ENCODE results near the gene PTPMT1.
"Not testable (repeated sequence)": the region's sequence is repeated elsewhere in the genome, so short reads cannot be mapped to it uniquely, and the experiment has no call there.

Gene PTPMT1

GRCh38 chr11:47541070-47541469 is 24.3 kb upstream of the PTPMT1 start:
- in situ Hi-C loops (cut with MboI; ENCODE audit: low pct_unique_long_range_greater_than_20kb, low sequenced_read_pairs), result no loop called here
- no peak for DNase-seq

- in situ Hi-C loops (cut with MboI; ENCODE audit: low pct_unique_long_range_greater_than_20kb, low sequenced_read_pairs), result no loop called here
- DNase-seq, result no peak
Measured at GRCh38 chr11:47545298-47545697, 20.1 kb upstream of the PTPMT1 start.

GRCh38 chr11:47546274-47546673 is 19.1 kb upstream of the PTPMT1 start:
- in situ Hi-C loops (cut with MboI; ENCODE audit: low pct_unique_long_range_greater_than_20kb, low sequenced_read_pairs); DNase-seq: not testable (repeated sequence)

GRCh38 chr11:47550288-47551047 is 14.9 kb upstream of the PTPMT1 start:
- DNase-seq, result no peak
- in situ Hi-C loops (cut with MboI; ENCODE audit: low pct_unique_long_range_greater_than_20kb, low sequenced_read_pairs), result loop anchor here (10.0 kb wide), 1 partner anchor 64 kb away; no protein-coding TSS in a partner anchor

- in situ Hi-C loops (cut with MboI; ENCODE audit: low pct_unique_long_range_greater_than_20kb, low sequenced_read_pairs), result loop anchor here (10.0 kb wide), 1 partner anchor 64 kb away; no protein-coding TSS in a partner anchor
- DNase-seq, result peak; percentile 51
Measured at GRCh38 chr11:47551086-47551485, 14.3 kb upstream of the PTPMT1 start.

- in situ Hi-C loops (cut with MboI; ENCODE audit: low pct_unique_long_range_greater_than_20kb, low sequenced_read_pairs), result loop anchor here (10.0 kb wide), 1 partner anchor 63 kb away; no protein-coding TSS in a partner anchor
- peak; percentile 51 for DNase-seq
Measured at GRCh38 chr11:47552056-47552565, 13.3 kb upstream of the PTPMT1 start.

- DNase-seq, result peak; percentile 91
- in situ Hi-C loops (cut with MboI; ENCODE audit: low pct_unique_long_range_greater_than_20kb, low sequenced_read_pairs), result loop anchor here (10.0 kb wide), 1 partner anchor 62 kb away; no protein-coding TSS in a partner anchor
Measured at GRCh38 chr11:47552566-47553405, 12.6 kb upstream of the PTPMT1 start, which contains the start of gene CELF1. Gene CELF1, minus strand, starts transcription at chr11:47553132. Its CDS starts 53,609 bp downstream, at chr11:47499523.

GRCh38 chr11:47553406-47553743 is 12.0 kb upstream of the PTPMT1 start:
- in situ Hi-C loops (cut with MboI; ENCODE audit: low pct_unique_long_range_greater_than_20kb, low sequenced_read_pairs), result loop anchor here (10.0 kb wide), 1 partner anchor 61 kb away; no protein-coding TSS in a partner anchor

GRCh38 chr11:47557004-47557403 is 8.4 kb upstream of the PTPMT1 start:
- in situ Hi-C loops (cut with MboI; ENCODE audit: low pct_unique_long_range_greater_than_20kb, low sequenced_read_pairs), result loop anchor here (10.0 kb wide), 1 partner anchor 58 kb away; no protein-coding TSS in a partner anchor
- not testable (repeated sequence) for DNase-seq

More at GRCh38 chr11:47553406-47553743, 12.0 kb upstream of the PTPMT1 start:
- no peak for DNase-seq

GRCh38 chr11:47558695-47559094 is 6.7 kb upstream of the PTPMT1 start:
- in situ Hi-C loops (cut with MboI; ENCODE audit: low pct_unique_long_range_greater_than_20kb, low sequenced_read_pairs), result loop anchor here (10.0 kb wide), 1 partner anchor 56 kb away; no protein-coding TSS in a partner anchor
- DNase-seq, result no peak

- in situ Hi-C loops (cut with MboI; ENCODE audit: low pct_unique_long_range_greater_than_20kb, low sequenced_read_pairs), result no loop called here
- DNase-seq, result no peak
Measured at GRCh38 chr11:47560426-47560825, 5.0 kb upstream of the PTPMT1 start.

- DNase-seq; in situ Hi-C loops (cut with MboI; ENCODE audit: low pct_unique_long_range_greater_than_20kb, low sequenced_read_pairs): not testable (repeated sequence)
Measured at GRCh38 chr11:47562393-47562792, 3.0 kb upstream of the PTPMT1 start.

GRCh38 chr11:47564366-47564765 is 1.0 kb upstream of the PTPMT1 start:
- DNase-seq; in situ Hi-C loops (cut with MboI; ENCODE audit: low pct_unique_long_range_greater_than_20kb, low sequenced_read_pairs): not testable (repeated sequence)

GRCh38 chr11:47564933-47565339 is 463 bp upstream of the PTPMT1 start:
- in situ Hi-C loops (cut with MboI; ENCODE audit: low pct_unique_long_range_greater_than_20kb, low sequenced_read_pairs), result no loop called here
- no peak for DNase-seq

GRCh38 chr11:47566149-47566698 is 825 bp downstream of the PTPMT1 start:
- DNase-seq, result peak; percentile 57
- in situ Hi-C loops (cut with MboI; ENCODE audit: low pct_unique_long_range_greater_than_20kb, low sequenced_read_pairs), result no loop called here

GRCh38 chr11:47569646-47570045 is 4.2 kb downstream of the PTPMT1 start:
- in situ Hi-C loops (cut with MboI; ENCODE audit: low pct_unique_long_range_greater_than_20kb, low sequenced_read_pairs), result no loop called here
- no peak for DNase-seq

- in situ Hi-C loops (cut with MboI; ENCODE audit: low pct_unique_long_range_greater_than_20kb, low sequenced_read_pairs), result no loop called here
- DNase-seq, result no peak
Measured at GRCh38 chr11:47570651-47571356, 5.4 kb downstream of the PTPMT1 start.

- no peak for DNase-seq
- in situ Hi-C loops (cut with MboI; ENCODE audit: low pct_unique_long_range_greater_than_20kb, low sequenced_read_pairs), result no loop called here
Measured at GRCh38 chr11:47571357-47571729, 5.9 kb downstream of the PTPMT1 start.

- DNase-seq, result no peak
- in situ Hi-C loops (cut with MboI; ENCODE audit: low pct_unique_long_range_greater_than_20kb, low sequenced_read_pairs), result no loop called here
Measured at GRCh38 chr11:47571895-47572294, 6.5 kb downstream of the PTPMT1 start.

Measured in KBM-7 (cell line).